ENCODE measurements around the gene SRP9. TPM values are rescaled to one million over a fixed set of nuclear protein-coding genes. Genes with fewer than 3 reads are reported as not detected.

SRP9 gene
- total RNA-seq, 1 donor from 2014 or later = 221 TPM

- Mint-ChIP-seq H3K9me3 (ENCODE audit: unreplicated experiment) (no peaks in the 10 kb centered on the region), H3K27ac (ENCODE audit: unreplicated experiment) (peak overlapping the region; percentile 78), H3K4me3 (ENCODE audit: unreplicated experiment) (no peak overlapping the region), H3K27me3 (ENCODE audit: unreplicated experiment) (no peaks in the 10 kb centered on the region), H3K36me3 (ENCODE audit: unreplicated experiment) (no peaks in the 10 kb centered on the region), H3K4me1 (ENCODE audit: unreplicated experiment) (peaks cover 51% of the 10 kb centered on the region)
- no peak for DNase-seq (ENCODE audit: extremely low spot score, unreplicated experiment)
- no peak for TF ChIP-seq CTCF (IDR thresholded peaks at IDR 0.05)
Observed at GRCh38 chr1:225762444-225762843, 15.2 kb upstream of the SRP9 start.

GRCh38 chr1:225763716-225764548 is 13.7 kb upstream of the SRP9 start:
- no peak overlapping the region for H3K4me3 Mint-ChIP-seq (ENCODE audit: unreplicated experiment)
- peaks cover 63% of the 10 kb centered on the region for H3K4me1 Mint-ChIP-seq (ENCODE audit: unreplicated experiment)

GRCh38 chr1:225765982-225766674 is 11.5 kb upstream of the SRP9 start:
- Mint-ChIP-seq H3K9me3 (ENCODE audit: unreplicated experiment) (no peaks in the 10 kb centered on the region), H3K27ac (ENCODE audit: unreplicated experiment) (peak overlapping the region; percentile 93), H3K4me3 (ENCODE audit: unreplicated experiment) (no peak overlapping the region), H3K27me3 (ENCODE audit: unreplicated experiment) (no peaks in the 10 kb centered on the region), H3K36me3 (ENCODE audit: unreplicated experiment) (no peaks in the 10 kb centered on the region), H3K4me1 (ENCODE audit: unreplicated experiment) (peaks cover 83% of the 10 kb centered on the region)
- DNase-seq (ENCODE audit: extremely low spot score, unreplicated experiment) = no peak
- no peak for TF ChIP-seq CTCF (IDR thresholded peaks at IDR 0.05)

More at GRCh38 chr1:225763716-225764548, 13.7 kb upstream of the SRP9 start:
- DNase-seq (ENCODE audit: extremely low spot score, unreplicated experiment) = no peak
- no peaks in the 10 kb centered on the region for H3K27me3 Mint-ChIP-seq (ENCODE audit: unreplicated experiment)
- no peak for TF ChIP-seq CTCF (IDR thresholded peaks at IDR 0.05)
- no peaks in the 10 kb centered on the region for H3K9me3 Mint-ChIP-seq (ENCODE audit: unreplicated experiment)
- no peaks in the 10 kb centered on the region for H3K36me3 Mint-ChIP-seq (ENCODE audit: unreplicated experiment)
- H3K27ac Mint-ChIP-seq (ENCODE audit: unreplicated experiment) = peak overlapping the region; percentile 91

- peak overlapping the region; percentile 93 for H3K27ac Mint-ChIP-seq (ENCODE audit: unreplicated experiment)
- H3K4me3 Mint-ChIP-seq (ENCODE audit: unreplicated experiment) = peak overlapping the region; percentile 14
- peaks cover 85% of the 10 kb centered on the region for H3K4me1 Mint-ChIP-seq (ENCODE audit: unreplicated experiment)
- no peaks in the 10 kb centered on the region for H3K9me3 Mint-ChIP-seq (ENCODE audit: unreplicated experiment)
- no peak for DNase-seq (ENCODE audit: extremely low spot score, unreplicated experiment)
- TF ChIP-seq CTCF (IDR thresholded peaks at IDR 0.05) = no peak
- H3K36me3 Mint-ChIP-seq (ENCODE audit: unreplicated experiment) = no peaks in the 10 kb centered on the region
- H3K27me3 Mint-ChIP-seq (ENCODE audit: unreplicated experiment) = no peaks in the 10 kb centered on the region
Observed at GRCh38 chr1:225766967-225767633, 10.5 kb upstream of the SRP9 start.

All from osteocyte (in vitro differentiated cells).